Measurements from ENCODE around the gene NINL. TPM values are rescaled to one million over a fixed set of nuclear protein-coding genes. Genes with fewer than 3 reads are reported as not detected.
"Not testable (repeated sequence)": the region's sequence is repeated elsewhere in the genome, so short reads cannot be mapped to it uniquely, and the experiment has no call there.

NINL gene
- total RNA-seq (2014; rRNA removed; shearing (Covaris generic)), result 16.5 and 20.8 TPM in 2 replicates

- in situ Hi-C loops (cut with HindIII; ENCODE audit: low sequenced_read_pairs), result no loop called here
- DNase-seq (ENCODE audit: low spot score), result peak; percentile 44
Observed at GRCh38 chr20:25584905-25585704, at the start of gene NINL. Gene NINL (minus strand): TSS chr20:25585531. CDS start chr20:25526587, 58,944 bp downstream.

- DNase-seq (ENCODE audit: low spot score), result no peak
- in situ Hi-C loops (cut with HindIII; ENCODE audit: low sequenced_read_pairs), result no loop called here
Observed at GRCh38 chr20:25632940-25633790, 47.8 kb upstream of the NINL start.

GRCh38 chr20:25630615-25631014, 45.3 kb upstream of the NINL start:
- in situ Hi-C loops (cut with HindIII; ENCODE audit: low sequenced_read_pairs); DNase-seq (ENCODE audit: low spot score): not testable (repeated sequence)

GRCh38 chr20:25629816-25630499, 44.6 kb upstream of the NINL start:
- no peak for DNase-seq (ENCODE audit: low spot score)
- in situ Hi-C loops (cut with HindIII; ENCODE audit: low sequenced_read_pairs), result no loop called here

- in situ Hi-C loops (cut with HindIII; ENCODE audit: low sequenced_read_pairs), result no loop called here
Observed at GRCh38 chr20:25626779-25627178, 41.4 kb upstream of the NINL start.

GRCh38 chr20:25624500-25624939, 39.2 kb upstream of the NINL start:
- no peak for DNase-seq (ENCODE audit: low spot score)
- in situ Hi-C loops (cut with HindIII; ENCODE audit: low sequenced_read_pairs), result no loop called here

More at GRCh38 chr20:25626779-25627178, 41.4 kb upstream of the NINL start:
- DNase-seq (ENCODE audit: low spot score), result no peak

- in situ Hi-C loops (cut with HindIII; ENCODE audit: low sequenced_read_pairs), result no loop called here
- DNase-seq (ENCODE audit: low spot score), result peak; percentile 96
Observed at GRCh38 chr20:25623736-25624499, 38.6 kb upstream of the NINL start, which contains the start of gene NANP. Gene NANP (minus strand): TSS chr20:25624014. CDS start chr20:25623948, 66 bp downstream.

- peak; percentile 37 for DNase-seq (ENCODE audit: low spot score)
- in situ Hi-C loops (cut with HindIII; ENCODE audit: low sequenced_read_pairs), result no loop called here
Observed at GRCh38 chr20:25623225-25623735, 37.9 kb upstream of the NINL start.

GRCh38 chr20:25622450-25623224, 37.3 kb upstream of the NINL start:
- in situ Hi-C loops (cut with HindIII; ENCODE audit: low sequenced_read_pairs), result no loop called here
- no peak for DNase-seq (ENCODE audit: low spot score)

GRCh38 chr20:25622049-25622448, 36.7 kb upstream of the NINL start:
- DNase-seq (ENCODE audit: low spot score), result no peak
- in situ Hi-C loops (cut with HindIII; ENCODE audit: low sequenced_read_pairs), result no loop called here

- in situ Hi-C loops (cut with HindIII; ENCODE audit: low sequenced_read_pairs), result no loop called here
- DNase-seq (ENCODE audit: low spot score), result no peak
Observed at GRCh38 chr20:25619514-25619913, 34.2 kb upstream of the NINL start.

GRCh38 chr20:25608774-25609173, 23.4 kb upstream of the NINL start:
- no peak for DNase-seq (ENCODE audit: low spot score)
- in situ Hi-C loops (cut with HindIII; ENCODE audit: low sequenced_read_pairs), result no loop called here

GRCh38 chr20:25606094-25606695, 20.9 kb upstream of the NINL start:
- in situ Hi-C loops (cut with HindIII; ENCODE audit: low sequenced_read_pairs), result no loop called here
- DNase-seq (ENCODE audit: low spot score), result no peak

- in situ Hi-C loops (cut with HindIII; ENCODE audit: low sequenced_read_pairs), result no loop called here
- DNase-seq (ENCODE audit: low spot score), result no peak
Observed at GRCh38 chr20:25605148-25605547, 19.8 kb upstream of the NINL start.

- DNase-seq (ENCODE audit: low spot score), result no peak
- in situ Hi-C loops (cut with HindIII; ENCODE audit: low sequenced_read_pairs), result no loop called here
Observed at GRCh38 chr20:25604611-25605010, 19.3 kb upstream of the NINL start.

- DNase-seq (ENCODE audit: low spot score); in situ Hi-C loops (cut with HindIII; ENCODE audit: low sequenced_read_pairs): not testable (repeated sequence)
Observed at GRCh38 chr20:25602914-25603309, 17.6 kb upstream of the NINL start.

- DNase-seq (ENCODE audit: low spot score); in situ Hi-C loops (cut with HindIII; ENCODE audit: low sequenced_read_pairs): not testable (repeated sequence)
Observed at GRCh38 chr20:25602191-25602913, 17.0 kb upstream of the NINL start.

All from G401 (cell line).